RWPE1 (cell line): ENCODE data around the gene ACSS2.

Experiments
- CTCF ChIA-PET: fragments of 350-600 bp; sonication (Branson Sonifier 250); formaldehyde crosslinking; extraction: SDS; loops from one replicate; lab custom pipeline; 2021; lab: Yijun Ruan, JAX
- POLR2A ChIA-PET: fragments of 400-600 bp; formaldehyde crosslinking; extraction: SDS; loops from one replicate; lab custom pipeline; 2020; ENCODE audit warnings: antibody characterized with exemption; ENCODE audit not compliant: low non-redundant PET; lab: Yijun Ruan, JAX
- DNase-seq: peaks from one replicate; pipeline ENCODE4 v3.0.0; 2012; ENCODE audit warnings: low spot score
- H3K27ac ChIP-seq: fragments of 450-650 bp; 2 replicates; pipeline ENCODE4 v1.5.1; 2017
- CTCF ChIP-seq: fragments of 450-650 bp; conservative IDR thresholded peaks from 2 replicates; pipeline ENCODE4 v1.5.1; 2017; ENCODE audit warnings: low read depth, mild to moderate bottlenecking

Gene ACSS2

GRCh38 chr20:34970193-34970840, 93.9 kb downstream of the ACSS2 start:
- POLR2A ChIA-PET = interaction anchor here (0.5 kb wide), 1 partner anchor 93 kb away, joined by 4 read pairs; no protein-coding TSS in a partner anchor
- H3K27ac ChIP-seq = no peak overlapping the region
- TF ChIP-seq CTCF = no peak
- CTCF ChIA-PET = interaction anchor here (0.6 to 0.7 kb wide), 2 partner anchors 84 to 122 kb away, joined by 3 to 6 read pairs; no protein-coding TSS in a partner anchor
- no peak for DNase-seq

- ChIA-PET POLR2A (interaction anchor here (0.5 kb wide), 1 partner anchor 94 kb away, joined by 4 read pairs; no protein-coding TSS in a partner anchor), CTCF (interaction anchor here (0.6 to 0.7 kb wide), 2 partner anchors 85 to 122 kb away, joined by 3 to 6 read pairs; no protein-coding TSS in a partner anchor)
- no peak for TF ChIP-seq CTCF
- no peak for DNase-seq
- no peak overlapping the region for H3K27ac ChIP-seq
Measured at GRCh38 chr20:34970846-34971560, 94.6 kb downstream of the ACSS2 start.

- no peak overlapping the region for H3K27ac ChIP-seq
- CTCF ChIA-PET = interaction anchor here (0.6 to 0.9 kb wide), 4 partner anchors 14 to 117 kb away, joined by 3 to 5 read pairs (median 3); no protein-coding TSS in a partner anchor
- no peak for DNase-seq
- TF ChIP-seq CTCF = no peak
- POLR2A ChIA-PET = no interaction called here
Measured at GRCh38 chr20:34971561-34972235, 95.3 kb downstream of the ACSS2 start.

- no peak for TF ChIP-seq CTCF
- no peak overlapping the region for H3K27ac ChIP-seq
- no peak for DNase-seq
- CTCF ChIA-PET = interaction anchor here (0.6 to 0.7 kb wide), 2 partner anchors 11 to 128 kb away, joined by 3 read pairs; no protein-coding TSS in a partner anchor
- POLR2A ChIA-PET = interaction anchor here (0.7 kb wide), 1 partner anchor 38 kb away, joined by 13 read pairs; no protein-coding TSS in a partner anchor
Measured at GRCh38 chr20:34974246-34974645, 97.8 kb downstream of the ACSS2 start.

- no peak for TF ChIP-seq CTCF
- no peak for DNase-seq
- POLR2A ChIA-PET = no interaction called here
- CTCF ChIA-PET = interaction anchor here (0.7 kb wide), 1 partner anchor 1462 kb away, joined by 4 read pairs; no protein-coding TSS in a partner anchor
- no peak overlapping the region for H3K27ac ChIP-seq
Measured at GRCh38 chr20:34976286-34976685, 99.9 kb downstream of the ACSS2 start.
